ENCODE measurements around the gene TNFRSF18. TPM values are rescaled to one million over a fixed set of nuclear protein-coding genes. Genes with fewer than 3 reads are reported as not detected.

The TNFRSF18 gene
- total RNA-seq, 1 donor from 2014 or later, result not detected

GRCh38 chr1:1163538-1164070 lies 42.8 kb downstream of the TNFRSF18 start:
- Mint-ChIP-seq H3K4me3 (ENCODE audit: unreplicated experiment) (peak overlapping the region; percentile 47), H3K27ac (ENCODE audit: unreplicated experiment) (peak overlapping the region; percentile 48), H3K36me3 (ENCODE audit: low read depth, unreplicated experiment) (peaks cover 7% of the 10 kb centered on the region), H3K9me3 (ENCODE audit: unreplicated experiment) (no peaks in the 10 kb centered on the region), H3K27me3 (ENCODE audit: unreplicated experiment) (peaks cover 11% of the 10 kb centered on the region), H3K4me1 (ENCODE audit: unreplicated experiment) (peaks cover 7% of the 10 kb centered on the region)
- DNase-seq (ENCODE audit: low spot score), result no peak
- no peak for TF ChIP-seq CTCF (IDR thresholded peaks at IDR 0.05; ENCODE audit: unreplicated experiment)

GRCh38 chr1:1162597-1163537 lies 43.5 kb downstream of the TNFRSF18 start:
- no peak for DNase-seq (ENCODE audit: low spot score)
- Mint-ChIP-seq H3K4me3 (ENCODE audit: unreplicated experiment) (no peak overlapping the region), H3K36me3 (ENCODE audit: low read depth, unreplicated experiment) (peaks cover 7% of the 10 kb centered on the region), H3K9me3 (ENCODE audit: unreplicated experiment) (no peaks in the 10 kb centered on the region), H3K4me1 (ENCODE audit: unreplicated experiment) (peaks cover 7% of the 10 kb centered on the region), H3K27me3 (ENCODE audit: unreplicated experiment) (peaks cover 11% of the 10 kb centered on the region), H3K27ac (ENCODE audit: unreplicated experiment) (no peak overlapping the region)
- TF ChIP-seq CTCF (IDR thresholded peaks at IDR 0.05; ENCODE audit: unreplicated experiment), result no peak

GRCh38 chr1:1161683-1162079 lies 44.7 kb downstream of the TNFRSF18 start:
- Mint-ChIP-seq H3K4me3 (ENCODE audit: unreplicated experiment) (no peak overlapping the region), H3K27me3 (ENCODE audit: unreplicated experiment) (peaks cover 11% of the 10 kb centered on the region), H3K27ac (ENCODE audit: unreplicated experiment) (no peak overlapping the region), H3K9me3 (ENCODE audit: unreplicated experiment) (no peaks in the 10 kb centered on the region), H3K36me3 (ENCODE audit: low read depth, unreplicated experiment) (peaks cover 7% of the 10 kb centered on the region), H3K4me1 (ENCODE audit: unreplicated experiment) (peaks cover 7% of the 10 kb centered on the region)
- DNase-seq (ENCODE audit: low spot score), result no peak
- TF ChIP-seq CTCF (IDR thresholded peaks at IDR 0.05; ENCODE audit: unreplicated experiment), result no peak

GRCh38 chr1:1161078-1161682 lies 45.2 kb downstream of the TNFRSF18 start:
- Mint-ChIP-seq H3K4me3 (ENCODE audit: unreplicated experiment) (no peak overlapping the region), H3K27me3 (ENCODE audit: unreplicated experiment) (peaks cover 15% of the 10 kb centered on the region), H3K27ac (ENCODE audit: unreplicated experiment) (no peak overlapping the region), H3K4me1 (ENCODE audit: unreplicated experiment) (peaks cover 7% of the 10 kb centered on the region), H3K36me3 (ENCODE audit: low read depth, unreplicated experiment) (peaks cover 7% of the 10 kb centered on the region), H3K9me3 (ENCODE audit: unreplicated experiment) (no peaks in the 10 kb centered on the region)
- DNase-seq (ENCODE audit: low spot score), result no peak
- no peak for TF ChIP-seq CTCF (IDR thresholded peaks at IDR 0.05; ENCODE audit: unreplicated experiment)

All from endothelial cell (in vitro differentiated cells).